Prostate gland (tissue), 2 donors: ENCODE data around the gene DNALI1. TPM values are rescaled to one million over a fixed set of nuclear protein-coding genes. Genes with fewer than 3 reads are reported as not detected.

Experiments used
- DNase-seq: peaks from one replicate; pipeline ENCODE4 v3.0.0-alpha.2; 2019; ENCODE audit warnings: low spot score
- H3K27ac ChIP-seq, 2 donors: fragments of 200-600 bp; sonication (generic); 2 replicates each; pipeline ENCODE4 v1.5.1; 2017 to 2019
- H3K27me3 ChIP-seq: fragments of 200-600 bp; sonication (generic); replicated peaks from 2 replicates; pipeline ENCODE4 v1.5.1; 2019; ENCODE audit not compliant: insufficient read depth
- H3K36me3 ChIP-seq, 2 donors: fragments of 200-600 bp; sonication (generic); 1 replicate in 1 of 2; 2 replicates in 1 of 2; pipeline versions ENCODE4 v1.5.1 to v1.8.1; 2017 to 2019
- H3K4me1 ChIP-seq: fragments of 200-600 bp; sonication (generic); replicated peaks from 2 replicates; pipeline ENCODE4 v1.5.1; 2019
- H3K4me3 ChIP-seq, 2 donors: fragments of 200-600 bp; sonication (generic); 2 replicates each; pipeline ENCODE4 v1.5.1; 2017 to 2019
- H3K9me3 ChIP-seq: fragments of 200-600 bp; sonication (generic); 2 replicates; pipeline ENCODE4 v1.5.1; 2017
- POLR2A ChIP-seq: fragments of 450-650 bp; IDR thresholded peaks from one replicate; pipeline ENCODE4 v1.6.1; 2016; ENCODE audit warnings: antibody characterized with exemption, mild to moderate bottlenecking
- POLR2AphosphoS5 ChIP-seq: sonication (generic); formaldehyde crosslinking; IDR thresholded peaks from one replicate; pipeline ENCODE4 v1.6.1; 2017; ENCODE audit warnings: antibody characterized with exemption
- WGBS: methylation state at CpG from one replicate; pipeline ENCODE4 v1.1.5; 2018; 5-methylcytosine and 5-hydroxymethylcytosine counted together
- intact Hi-C: fragments of 100-400 bp; cut with DNase I; formaldehyde crosslinking; loops from one replicate; pipeline ENCODE4 v1.14.2; 2022
- total RNA-seq, 2 donors: library from RNA; depleted of rRNA; stranded (reverse); fragments of >200 nt; gene quantifications; one replicate each; pipeline ENCODE4 v1.1.0, GENCODE V29; 2016
- TF ChIP-seq, protein P1 (sequence below), 4 experiments: fragments of 200-600 bp in 2 of 4; fragments of 450-650 bp in 2 of 4; sonication (generic) in 2 of 4; IDR thresholded peaks; 1 replicate in 3 of 4; 2 replicates in 1 of 4; pipeline ENCODE4 v1.5.1; 2016 to 2019; ENCODE audit warnings: antibody characterized with exemption in 4 of 4, mild to moderate bottlenecking in 2 of 4, moderate library complexity in 2 of 4

The DNALI1 gene
- total RNA-seq, 2 donors from 2014 or later = 23.8 to 37.4 TPM

DNA sequence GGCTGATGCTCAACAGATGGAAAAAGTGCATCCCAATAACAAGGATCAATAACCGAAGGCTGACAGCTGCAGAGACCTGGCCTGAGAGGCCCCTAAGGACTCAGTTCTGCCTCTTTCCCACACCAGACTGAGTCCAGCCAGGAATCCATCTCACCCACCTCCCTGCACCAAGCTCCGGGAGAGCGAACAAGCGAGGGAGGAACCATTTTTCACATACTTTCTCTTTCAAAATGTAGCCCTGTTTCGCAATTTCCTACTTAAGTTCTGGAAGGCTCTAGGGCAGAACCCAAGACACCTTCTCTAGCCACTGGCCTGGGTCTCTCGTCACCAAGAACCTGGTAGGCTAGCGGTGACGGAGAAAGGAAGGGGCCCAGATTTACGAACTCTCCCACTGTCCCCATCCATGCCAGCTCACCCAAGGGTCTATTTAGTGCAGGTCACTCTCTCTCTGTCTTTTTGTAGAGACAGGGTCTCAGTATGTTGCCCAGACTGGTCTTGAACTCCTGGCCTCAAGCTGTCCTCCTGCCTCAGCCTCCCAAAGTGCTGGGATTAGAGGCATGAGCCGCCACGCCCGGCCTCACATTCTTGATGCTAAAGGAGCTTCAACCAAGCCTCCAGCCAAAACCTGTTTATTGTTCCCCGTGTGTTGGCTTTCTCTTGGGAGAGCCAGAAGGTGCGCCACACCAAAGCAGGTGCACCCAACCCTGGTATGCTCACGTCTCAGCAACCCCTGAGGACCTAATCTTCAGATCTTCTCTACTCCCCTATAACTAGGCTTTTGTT, 49.9 kb downstream of the DNALI1 start:
- Histone ChIP-seq H3K36me3 (no peaks in the 10 kb centered on the region), H3K9me3 (no peaks in the 10 kb centered on the region), H3K4me1 (no peaks in the 10 kb centered on the region), H3K4me3 (no peak overlapping the region), H3K27ac (no peak overlapping the region), H3K27me3 (no peaks in the 10 kb centered on the region)
- intact Hi-C loops = no loop called here
- WGBS = 77% methylated on average over 15 of the region's 15 CpGs
- TF ChIP-seq POLR2AphosphoS5 = no peak
- TF ChIP-seq, protein P1, sequence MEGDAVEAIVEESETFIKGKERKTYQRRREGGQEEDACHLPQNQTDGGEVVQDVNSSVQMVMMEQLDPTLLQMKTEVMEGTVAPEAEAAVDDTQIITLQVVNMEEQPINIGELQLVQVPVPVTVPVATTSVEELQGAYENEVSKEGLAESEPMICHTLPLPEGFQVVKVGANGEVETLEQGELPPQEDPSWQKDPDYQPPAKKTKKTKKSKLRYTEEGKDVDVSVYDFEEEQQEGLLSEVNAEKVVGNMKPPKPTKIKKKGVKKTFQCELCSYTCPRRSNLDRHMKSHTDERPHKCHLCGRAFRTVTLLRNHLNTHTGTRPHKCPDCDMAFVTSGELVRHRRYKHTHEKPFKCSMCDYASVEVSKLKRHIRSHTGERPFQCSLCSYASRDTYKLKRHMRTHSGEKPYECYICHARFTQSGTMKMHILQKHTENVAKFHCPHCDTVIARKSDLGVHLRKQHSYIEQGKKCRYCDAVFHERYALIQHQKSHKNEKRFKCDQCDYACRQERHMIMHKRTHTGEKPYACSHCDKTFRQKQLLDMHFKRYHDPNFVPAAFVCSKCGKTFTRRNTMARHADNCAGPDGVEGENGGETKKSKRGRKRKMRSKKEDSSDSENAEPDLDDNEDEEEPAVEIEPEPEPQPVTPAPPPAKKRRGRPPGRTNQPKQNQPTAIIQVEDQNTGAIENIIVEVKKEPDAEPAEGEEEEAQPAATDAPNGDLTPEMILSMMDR (IDR thresholded peaks at IDR 0.05) = no peak
- TF ChIP-seq POLR2A = no peak
- DNase-seq = no peak

DNA sequence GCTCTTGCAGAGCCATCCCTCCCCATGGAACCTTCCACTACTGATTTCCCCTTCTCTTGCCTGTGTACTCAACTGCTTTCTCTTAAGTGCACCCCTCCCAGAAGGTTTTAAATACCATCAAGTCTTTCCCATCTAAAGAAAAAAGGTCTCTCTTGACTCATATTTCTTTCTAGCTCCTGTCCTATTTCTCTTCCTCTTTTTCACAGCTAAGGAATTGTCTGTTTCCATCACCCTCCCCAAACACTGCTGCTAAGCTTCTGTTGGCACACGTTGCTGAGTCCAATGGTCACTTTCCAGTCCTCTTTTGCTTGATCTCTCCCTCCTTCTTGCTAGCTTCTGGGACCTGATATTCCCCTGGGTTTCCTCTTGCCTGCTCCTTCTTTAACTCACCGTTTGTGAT, 52.3 kb downstream of the DNALI1 start:
- H3K27me3 ChIP-seq = no peaks in the 10 kb centered on the region
- WGBS = 45% methylated on average over 2 of the region's 2 CpGs
- H3K36me3 ChIP-seq = no peaks in the 10 kb centered on the region
- H3K4me1 ChIP-seq = no peaks in the 10 kb centered on the region
- intact Hi-C loops = no loop called here
- no peak overlapping the region for H3K27ac ChIP-seq
- H3K4me3 ChIP-seq = no peak overlapping the region
- H3K9me3 ChIP-seq = no peaks in the 10 kb centered on the region
- no peak for DNase-seq
- TF ChIP-seq, protein P1 (IDR thresholded peaks at IDR 0.05) = no peak
- TF ChIP-seq POLR2AphosphoS5 = no peak
- no peak for TF ChIP-seq POLR2A

DNA sequence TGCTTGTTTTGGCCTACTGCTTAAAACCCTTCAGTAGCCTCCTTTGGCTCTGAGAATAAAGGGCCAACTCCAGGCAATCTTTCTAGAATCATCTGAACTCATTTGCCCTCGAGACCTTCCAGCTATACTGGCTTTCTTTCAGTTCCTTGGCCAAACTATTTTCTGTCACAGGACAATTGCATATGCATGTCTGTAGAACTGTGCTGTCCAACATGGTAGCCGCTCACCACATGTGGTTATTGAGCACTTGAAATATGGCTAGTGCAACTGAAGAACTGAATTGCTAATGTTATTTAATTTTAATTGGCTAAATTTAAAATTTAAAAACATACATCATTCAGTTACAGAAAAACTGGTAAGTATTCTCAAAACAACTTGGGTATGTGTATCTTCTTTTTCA, 53.3 kb downstream of the DNALI1 start:
- Histone ChIP-seq H3K36me3 (no peaks in the 10 kb centered on the region), H3K27ac (no peak overlapping the region), H3K27me3 (no peaks in the 10 kb centered on the region), H3K4me3 (no peak overlapping the region), H3K4me1 (no peaks in the 10 kb centered on the region), H3K9me3 (no peaks in the 10 kb centered on the region)
- WGBS = 88% methylated on average over 2 of the region's 2 CpGs
- no peak for DNase-seq
- intact Hi-C loops = no loop called here
- TF ChIP-seq POLR2A (no peak), POLR2AphosphoS5 (no peak)
- TF ChIP-seq, protein P1 (IDR thresholded peaks at IDR 0.05) = no peak

DNA sequence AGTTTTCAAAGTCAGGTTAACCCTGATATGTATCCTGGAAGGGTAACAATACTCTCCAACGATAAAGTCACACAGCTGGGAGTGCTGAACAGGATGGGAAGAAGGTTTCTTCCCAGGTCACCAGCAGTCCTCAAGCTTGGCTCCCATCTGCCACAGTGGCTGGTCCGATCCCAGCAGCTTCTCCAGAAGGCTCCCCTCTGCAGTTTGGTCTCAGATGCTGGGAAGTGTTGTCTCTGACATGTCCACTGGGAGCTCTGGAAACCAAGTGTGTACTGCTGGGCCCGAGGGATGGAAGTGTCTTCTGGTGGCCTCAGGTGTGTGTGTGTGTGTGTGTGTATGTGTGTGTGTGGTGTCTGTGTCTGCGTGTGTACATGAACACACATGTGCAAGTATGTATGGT, 55.4 kb downstream of the DNALI1 start:
- WGBS = 74% methylated on average over 4 of the region's 4 CpGs
- no peaks in the 10 kb centered on the region for H3K9me3 ChIP-seq
- no peaks in the 10 kb centered on the region for H3K36me3 ChIP-seq
- TF ChIP-seq POLR2AphosphoS5 = no peak
- TF ChIP-seq POLR2A = no peak
- TF ChIP-seq, protein P1 (IDR thresholded peaks at IDR 0.05) = no peak
- intact Hi-C loops = no loop called here
- no peaks in the 10 kb centered on the region for H3K4me1 ChIP-seq
- no peaks in the 10 kb centered on the region for H3K27me3 ChIP-seq
- DNase-seq = no peak
- no peak overlapping the region for H3K4me3 ChIP-seq
- no peak overlapping the region for H3K27ac ChIP-seq

DNA sequence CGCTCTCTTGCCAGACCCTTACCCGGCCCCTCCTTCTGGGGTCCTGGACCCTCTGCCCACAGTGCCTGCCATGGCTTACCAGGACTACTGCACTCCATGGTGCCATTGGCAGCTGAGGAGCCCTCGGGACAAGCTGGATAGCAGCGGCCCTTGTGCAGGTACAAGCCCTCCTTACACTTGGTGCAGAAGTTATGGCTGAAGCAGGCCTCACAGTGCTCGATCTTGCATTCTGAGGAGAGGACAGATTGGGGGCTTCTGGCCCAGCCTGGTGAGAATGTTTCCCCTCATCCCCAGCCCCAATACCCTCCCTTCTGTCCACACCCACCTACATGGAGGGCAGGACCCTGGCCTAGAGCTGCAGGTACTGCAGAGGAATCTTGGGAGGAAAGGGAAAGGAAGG, 57.4 kb downstream of the DNALI1 start:
- no peak for DNase-seq
- H3K27me3 ChIP-seq = no peaks in the 10 kb centered on the region
- H3K36me3 ChIP-seq = no peaks in the 10 kb centered on the region
- H3K27ac ChIP-seq = no peak overlapping the region
- H3K4me1 ChIP-seq = no peaks in the 10 kb centered on the region
- WGBS = 84% methylated on average over 5 of the region's 5 CpGs
- H3K9me3 ChIP-seq = no peaks in the 10 kb centered on the region
- intact Hi-C loops = no loop called here
- no peak overlapping the region for H3K4me3 ChIP-seq
- TF ChIP-seq POLR2A = no peak
- TF ChIP-seq, protein P1 (IDR thresholded peaks at IDR 0.05) = no peak
- TF ChIP-seq POLR2AphosphoS5 = no peak
